NCI-H1436 (cell line): ENCODE measurements around the gene ZFYVE21.

ENCODE experiments used
- DNase-seq: peaks from one replicate; lab custom pipeline; 2025; lab: John Stamatoyannopoulos, UW

Gene ZFYVE21

DNA sequence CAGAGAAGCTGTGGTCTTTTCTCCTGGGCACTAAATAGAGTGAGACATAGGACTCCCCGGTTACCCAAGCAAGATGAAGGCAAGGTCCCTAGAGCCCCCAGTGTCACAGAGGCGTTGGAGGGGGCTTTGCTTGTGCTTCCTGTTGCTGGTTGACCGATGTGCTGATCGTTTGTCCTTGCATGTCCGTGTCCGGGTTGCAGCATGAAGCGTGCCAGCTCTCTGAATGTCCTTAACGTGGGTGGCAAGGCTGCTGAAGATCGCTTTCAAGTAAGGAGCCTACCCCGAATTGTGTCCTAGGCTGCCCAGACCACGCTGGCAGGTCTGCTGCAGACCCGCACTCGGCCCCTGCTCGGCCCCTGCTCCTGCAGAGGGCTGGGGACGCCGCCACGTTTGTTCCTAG lies 23.5 kb upstream of the ZFYVE21 start:
- DNase-seq = no peak

DNA sequence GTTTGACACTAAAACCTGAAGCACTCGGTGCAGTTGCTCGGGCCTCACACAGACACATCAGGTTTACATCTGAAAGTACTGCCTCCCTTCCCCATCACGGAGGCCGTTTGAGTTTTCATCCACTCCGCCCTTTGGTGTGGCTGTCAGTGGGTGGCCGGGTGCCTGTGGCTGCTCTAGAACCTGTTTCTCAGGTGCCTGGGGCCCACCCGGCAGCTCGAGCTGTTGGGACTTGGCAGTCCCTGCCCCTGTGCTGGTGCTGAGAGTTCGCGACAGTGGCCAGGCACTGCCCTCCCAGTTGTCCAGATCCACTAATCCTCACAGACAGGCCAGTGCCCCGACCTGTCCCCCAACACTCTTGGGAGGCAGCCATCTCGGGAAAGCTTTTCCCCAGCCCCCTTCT lies 22.7 kb upstream of the ZFYVE21 start:
- no peak for DNase-seq

DNA sequence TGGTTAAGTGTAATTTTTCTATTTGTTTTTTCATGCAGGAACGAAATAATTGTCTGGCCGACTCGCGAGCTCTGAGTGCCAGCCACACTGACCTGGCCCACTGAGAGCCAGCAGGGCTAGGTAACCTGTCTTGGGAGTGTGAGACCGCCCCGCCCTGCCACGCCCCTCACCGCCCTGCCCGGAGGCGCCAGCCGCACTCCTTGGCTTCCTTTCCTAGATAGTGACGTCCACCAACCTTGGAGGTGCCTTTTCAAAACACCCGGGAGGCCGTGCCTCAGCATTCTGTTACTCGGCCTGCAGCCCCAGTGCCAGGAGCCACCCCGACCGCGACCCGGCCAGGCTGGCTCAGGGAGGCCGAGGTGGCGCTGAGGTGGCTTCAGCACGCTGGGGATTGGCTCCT lies 22.1 kb upstream of the ZFYVE21 start:
- no peak for DNase-seq

DNA sequence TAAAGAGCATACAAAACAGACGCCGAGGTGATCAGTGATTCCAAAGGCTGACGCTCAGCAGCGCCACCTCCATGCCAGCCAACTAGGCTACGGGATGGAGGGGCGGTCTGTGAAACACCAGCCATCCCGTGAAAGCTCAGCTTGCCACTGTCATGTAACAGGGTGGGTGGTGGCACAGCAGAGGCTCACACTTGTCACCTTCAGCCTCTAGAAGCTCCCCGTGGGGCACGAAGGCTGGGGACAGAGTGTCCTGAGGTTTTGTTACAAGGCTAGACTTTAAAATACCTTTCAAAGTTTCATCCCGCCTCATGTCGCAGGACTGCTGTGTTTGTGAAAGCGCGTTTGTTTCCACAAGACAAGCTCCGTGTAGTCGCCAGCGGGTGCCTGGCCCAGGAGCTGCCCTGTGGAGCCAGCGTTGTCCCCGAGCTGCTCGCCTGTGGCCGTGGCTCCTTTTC lies 21.0 kb upstream of the ZFYVE21 start:
- no peak for DNase-seq

DNA sequence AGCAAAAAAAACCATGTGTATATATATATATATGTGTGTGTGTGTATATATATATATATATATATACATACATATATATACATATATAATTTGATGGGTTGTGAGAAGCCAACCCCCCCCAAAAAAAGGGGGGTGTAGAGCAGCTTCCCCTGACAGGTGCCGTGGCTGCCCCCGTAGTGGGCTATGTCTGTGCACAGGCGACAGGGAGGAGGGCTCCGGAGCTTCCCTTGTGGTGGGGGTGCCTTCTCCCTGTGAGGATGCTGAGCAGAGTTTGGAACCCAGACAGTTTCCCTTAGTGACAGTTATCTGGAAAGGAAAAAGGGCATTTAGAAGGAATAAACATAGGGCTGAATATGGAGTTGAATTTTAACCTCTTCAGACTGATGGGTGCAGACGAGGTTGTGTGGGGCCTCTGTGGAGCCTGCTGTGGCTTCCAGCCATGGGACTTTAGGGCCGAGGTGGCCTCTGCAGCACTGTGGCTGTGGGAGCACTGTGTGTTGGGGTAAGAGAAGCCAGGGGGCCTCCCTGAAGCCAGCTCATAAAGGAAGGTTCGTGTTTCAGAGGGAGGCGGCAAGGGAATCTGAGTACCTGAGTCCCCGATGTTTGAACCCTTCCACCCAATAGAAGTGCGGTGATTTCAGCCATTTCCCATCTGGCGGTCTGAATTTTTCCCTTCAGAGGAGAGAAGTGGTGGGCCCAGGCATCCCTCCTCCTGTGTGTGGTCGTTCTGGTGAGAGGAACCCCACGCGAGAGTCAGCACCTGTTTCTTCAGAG lies 20.1 kb upstream of the ZFYVE21 start:
- DNase-seq = no peak

DNA sequence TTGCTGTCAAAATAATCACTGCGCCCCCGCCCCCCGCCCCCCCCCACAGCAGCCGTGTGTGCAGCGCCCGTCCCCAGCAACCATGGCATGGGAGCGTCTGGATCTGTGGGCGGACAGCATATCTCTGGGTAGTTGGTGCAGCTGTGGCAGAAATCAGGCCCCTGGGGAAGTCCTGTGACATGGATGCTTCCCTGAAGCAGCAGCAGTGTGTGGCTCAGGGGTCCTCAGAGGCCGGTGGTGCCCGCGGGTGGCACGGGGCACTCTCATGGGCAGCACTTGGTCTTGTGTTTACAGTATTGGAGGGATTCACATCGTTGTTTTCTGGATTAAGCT lies 19.6 kb upstream of the ZFYVE21 start:
- no peak for DNase-seq

DNA sequence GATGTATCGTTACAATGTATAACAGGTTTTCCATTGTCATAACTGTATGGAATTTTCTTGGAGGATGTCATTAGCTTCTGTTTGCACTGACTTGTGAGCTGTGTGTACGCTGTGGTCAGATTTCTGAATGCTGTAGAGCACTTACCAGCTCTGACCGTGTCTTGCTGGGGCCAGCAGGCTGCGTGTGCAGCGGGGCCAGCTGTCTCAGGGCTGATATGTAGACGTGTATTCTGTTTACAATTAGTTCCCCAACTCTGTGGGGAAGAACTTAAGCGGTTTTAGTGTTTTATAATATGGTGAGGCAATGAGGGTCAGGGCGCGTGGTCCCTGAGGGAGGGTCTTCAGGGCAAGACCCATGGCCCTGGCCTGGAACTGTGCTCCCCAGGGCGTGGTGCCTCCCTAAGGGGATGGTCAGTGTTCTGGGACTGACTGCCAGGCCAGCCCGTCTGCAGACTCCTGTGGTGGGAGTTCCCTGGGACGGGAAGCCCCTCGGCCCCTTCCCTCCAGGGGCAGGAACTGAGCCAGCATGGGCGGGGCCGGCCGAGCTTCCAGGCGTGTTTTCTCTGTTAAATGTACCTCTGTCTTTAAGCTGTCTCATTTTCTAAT lies 19.0 kb upstream of the ZFYVE21 start:
- no peak for DNase-seq

DNA sequence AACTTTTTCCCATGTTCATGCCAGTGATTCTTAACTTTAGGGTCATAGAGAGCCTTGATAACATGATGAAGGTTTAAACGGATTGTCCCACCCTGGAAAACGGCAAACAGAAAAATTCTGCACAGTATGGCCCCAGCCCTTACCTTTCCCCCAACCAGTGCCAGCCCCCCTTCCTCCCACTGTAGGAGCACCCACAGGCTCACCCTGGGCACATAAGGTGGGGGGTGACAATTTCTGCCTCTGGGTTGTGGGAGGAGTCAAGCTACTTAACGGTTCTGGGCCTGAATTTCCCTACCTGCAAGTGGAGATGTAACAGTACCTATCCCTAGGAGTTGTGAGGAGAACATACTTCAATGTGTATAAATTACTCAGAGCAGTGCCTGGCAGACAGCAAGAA lies 18.4 kb upstream of the ZFYVE21 start:
- no peak for DNase-seq

DNA sequence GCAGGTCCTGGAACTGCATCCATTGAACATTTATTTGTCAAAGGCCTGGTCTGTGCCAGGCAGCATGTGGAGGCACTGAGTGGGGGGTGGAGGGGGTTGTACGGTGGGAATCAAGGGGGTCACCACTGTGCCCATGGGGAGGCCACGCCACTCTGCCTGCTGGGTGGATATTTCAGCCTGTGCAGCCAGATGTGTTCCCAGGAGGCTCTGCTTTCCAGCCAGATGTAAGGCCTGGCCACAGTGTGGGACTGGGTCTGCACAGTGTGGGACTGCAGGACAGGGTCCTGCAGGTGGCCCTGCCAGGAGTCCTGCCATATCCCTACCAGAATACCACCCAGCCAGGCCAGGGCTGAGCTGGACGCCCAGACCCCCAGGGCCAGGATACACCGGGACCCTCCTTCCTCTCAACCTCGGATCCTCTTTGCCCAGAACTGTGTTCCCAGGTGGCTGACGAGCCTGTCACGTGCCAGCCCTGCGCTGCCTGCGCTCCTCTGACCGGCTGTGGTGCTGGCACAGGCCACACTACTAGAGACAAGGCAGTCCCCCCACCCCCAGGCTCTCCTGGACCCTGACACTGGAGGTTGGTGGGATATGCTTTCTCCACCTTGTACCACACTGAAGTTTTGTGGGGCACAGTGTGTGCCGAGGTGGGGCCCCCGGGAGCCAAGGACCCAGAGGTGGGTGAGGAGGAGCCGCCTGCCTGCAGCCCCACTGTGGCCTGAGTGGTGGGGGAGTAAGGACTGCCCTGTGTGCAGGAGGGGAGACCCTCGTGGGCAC lies 17.8 kb upstream of the ZFYVE21 start:
- no peak for DNase-seq

DNA sequence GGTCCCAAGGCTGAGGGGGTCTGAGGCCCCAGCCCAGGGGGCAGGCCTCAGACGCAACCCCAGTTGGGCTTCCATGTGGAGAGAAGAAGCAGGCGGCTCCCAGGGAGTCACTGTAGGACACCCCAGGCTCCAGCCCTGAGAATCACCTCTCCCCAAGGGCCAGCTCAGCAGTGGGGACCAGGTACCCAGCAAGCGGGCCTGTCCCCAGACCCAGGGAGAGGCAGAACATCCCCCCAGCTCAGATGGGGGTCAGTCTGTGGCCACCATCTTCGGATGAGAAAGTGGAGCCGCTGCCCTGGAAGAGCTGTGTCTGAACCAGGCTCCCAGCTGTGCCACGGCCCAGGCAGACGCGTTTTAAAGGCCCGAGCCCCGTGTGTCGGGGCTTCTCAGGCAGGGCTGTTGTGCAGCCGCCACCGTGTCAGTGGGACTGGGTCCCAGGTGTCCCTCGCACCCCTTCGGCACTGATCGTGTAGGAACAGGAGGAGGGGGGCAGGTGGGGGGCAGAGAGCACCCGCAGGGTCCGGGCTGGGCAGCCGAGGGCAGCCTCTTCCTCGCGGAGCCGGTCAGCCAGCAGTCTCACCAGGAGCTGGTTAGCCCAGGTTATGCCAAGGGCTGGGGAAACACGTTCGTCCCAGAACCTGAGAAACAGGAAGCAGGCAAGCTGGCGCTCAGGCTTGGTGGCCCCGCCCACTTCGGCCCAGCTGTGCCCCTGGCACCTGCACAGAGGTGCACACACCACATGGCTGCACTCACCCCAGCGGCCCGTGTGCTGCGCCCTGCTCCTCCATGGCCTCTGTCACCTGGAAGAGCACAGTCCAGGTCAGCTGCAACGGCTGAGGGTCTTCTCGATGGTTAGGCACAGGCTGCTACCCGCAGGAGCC lies 17.0 kb upstream of the ZFYVE21 start:
- DNase-seq = no peak

DNA sequence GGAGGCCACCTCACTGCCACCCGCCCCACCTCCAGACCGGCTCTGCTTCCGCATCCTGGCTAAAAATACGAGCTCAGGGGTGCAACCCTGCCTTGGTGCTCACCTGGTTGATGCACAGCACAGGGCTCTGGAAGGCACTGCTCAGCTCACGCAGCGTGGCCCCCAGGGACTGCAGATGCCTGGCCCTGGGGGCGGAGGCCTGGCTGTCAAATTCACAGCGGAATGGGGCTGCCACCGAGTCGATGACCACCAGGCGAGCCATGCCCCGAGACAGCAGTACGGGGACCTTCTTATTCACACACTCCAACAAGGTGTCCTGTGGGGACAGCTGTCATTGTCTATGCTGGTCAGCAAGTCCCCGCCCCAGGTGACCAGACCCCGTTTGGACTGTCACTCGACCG lies 16.3 kb upstream of the ZFYVE21 start:
- no peak for DNase-seq

DNA sequence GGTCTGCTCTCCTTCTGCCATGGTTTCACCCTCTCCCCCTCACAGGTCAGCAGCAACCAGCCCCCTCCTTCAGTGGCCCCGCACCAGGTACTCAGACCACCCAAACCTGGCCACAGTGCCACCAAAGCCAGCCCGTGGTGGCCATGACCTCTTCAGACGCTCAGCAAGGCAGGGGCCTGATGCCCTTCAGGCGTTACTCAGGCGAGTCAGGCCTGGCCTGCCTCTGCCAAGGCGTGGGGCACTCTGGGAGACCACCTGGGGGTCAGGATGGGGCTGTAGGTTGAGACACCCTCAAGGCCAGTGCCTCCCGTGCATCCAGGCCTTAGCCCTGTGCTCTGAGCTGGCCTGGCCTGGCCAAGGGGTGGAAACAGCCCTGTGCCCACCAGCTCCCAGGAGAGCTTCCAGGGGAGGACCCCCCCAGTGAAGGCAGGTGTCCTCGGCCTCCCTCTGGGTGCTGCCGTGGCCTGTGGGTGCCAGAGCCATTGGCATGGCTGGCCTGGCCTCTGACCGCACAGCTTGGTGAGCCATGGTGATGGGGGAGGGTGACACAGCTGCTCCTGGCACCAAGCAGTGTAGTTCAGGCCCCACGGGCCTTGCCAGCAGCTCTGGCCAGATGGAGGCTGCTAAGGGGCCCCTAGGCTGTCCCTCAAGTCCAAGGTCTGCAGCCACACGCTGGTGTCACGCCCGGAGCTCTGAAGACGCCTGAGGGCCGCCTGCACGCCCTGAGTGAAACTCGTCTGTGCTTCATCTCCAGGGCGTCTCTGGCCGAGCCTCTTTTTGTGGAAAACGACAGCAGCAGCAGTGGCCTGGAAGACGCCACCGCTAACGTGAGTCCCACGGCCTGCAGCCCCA lies 15.5 kb upstream of the ZFYVE21 start:
- no peak for DNase-seq

DNA sequence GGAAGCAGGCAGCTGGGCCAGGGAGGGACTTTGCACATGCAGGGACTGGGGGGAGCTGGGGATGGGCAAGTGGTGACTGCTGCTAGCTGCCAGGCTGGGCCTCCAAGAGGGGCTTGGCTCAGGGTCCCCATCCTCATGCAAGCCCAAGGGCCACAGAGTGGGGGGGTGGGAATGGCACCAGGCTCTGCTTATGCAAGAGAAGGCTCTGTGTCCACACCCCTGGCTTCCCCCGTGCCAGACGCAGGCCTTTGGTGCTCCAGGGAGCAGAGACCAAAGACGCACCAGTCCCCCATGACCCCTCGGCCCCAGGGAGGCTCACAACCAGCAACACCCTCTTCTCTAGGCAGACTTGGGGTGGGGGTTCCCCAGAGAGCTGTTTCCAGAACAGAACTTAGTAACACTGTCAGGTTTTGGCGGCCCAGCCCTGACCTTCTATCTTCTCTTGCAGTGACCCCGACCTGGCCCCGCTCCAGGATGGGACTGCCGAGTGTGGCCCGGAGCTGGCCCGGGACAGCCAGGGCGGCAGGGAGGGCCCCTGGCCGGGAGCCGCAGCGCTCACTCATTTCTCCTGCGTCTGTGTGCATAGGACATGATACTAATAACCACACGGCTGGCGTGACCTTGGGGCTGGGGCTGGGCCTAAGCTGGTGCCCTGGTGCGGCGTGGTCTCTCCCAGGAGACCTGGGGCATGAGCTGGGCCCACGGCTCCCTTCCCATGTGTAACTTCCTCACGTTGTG lies 14.7 kb upstream of the ZFYVE21 start:
- DNase-seq = no peak

DNA sequence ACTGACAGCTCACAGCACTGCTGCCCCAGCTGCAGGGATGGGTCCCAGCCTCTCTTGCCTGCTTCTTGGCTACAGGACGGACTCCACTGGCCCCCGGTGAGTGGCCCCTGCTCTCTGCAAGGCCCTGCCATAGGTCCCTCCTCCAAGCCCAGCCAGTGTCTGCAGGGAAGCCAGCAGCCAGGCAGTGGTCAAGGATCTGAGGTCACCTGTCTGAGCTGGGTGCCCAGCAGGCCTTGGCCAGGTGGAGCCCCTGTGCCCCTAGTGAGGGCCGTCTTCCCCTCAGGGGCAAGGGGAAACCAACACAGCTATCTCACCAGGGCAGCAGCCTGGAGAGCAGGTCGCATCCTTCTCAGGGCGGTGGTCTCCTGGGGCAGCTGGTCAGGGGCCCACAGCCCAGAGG lies 13.5 kb upstream of the ZFYVE21 start:
- no peak for DNase-seq

DNA sequence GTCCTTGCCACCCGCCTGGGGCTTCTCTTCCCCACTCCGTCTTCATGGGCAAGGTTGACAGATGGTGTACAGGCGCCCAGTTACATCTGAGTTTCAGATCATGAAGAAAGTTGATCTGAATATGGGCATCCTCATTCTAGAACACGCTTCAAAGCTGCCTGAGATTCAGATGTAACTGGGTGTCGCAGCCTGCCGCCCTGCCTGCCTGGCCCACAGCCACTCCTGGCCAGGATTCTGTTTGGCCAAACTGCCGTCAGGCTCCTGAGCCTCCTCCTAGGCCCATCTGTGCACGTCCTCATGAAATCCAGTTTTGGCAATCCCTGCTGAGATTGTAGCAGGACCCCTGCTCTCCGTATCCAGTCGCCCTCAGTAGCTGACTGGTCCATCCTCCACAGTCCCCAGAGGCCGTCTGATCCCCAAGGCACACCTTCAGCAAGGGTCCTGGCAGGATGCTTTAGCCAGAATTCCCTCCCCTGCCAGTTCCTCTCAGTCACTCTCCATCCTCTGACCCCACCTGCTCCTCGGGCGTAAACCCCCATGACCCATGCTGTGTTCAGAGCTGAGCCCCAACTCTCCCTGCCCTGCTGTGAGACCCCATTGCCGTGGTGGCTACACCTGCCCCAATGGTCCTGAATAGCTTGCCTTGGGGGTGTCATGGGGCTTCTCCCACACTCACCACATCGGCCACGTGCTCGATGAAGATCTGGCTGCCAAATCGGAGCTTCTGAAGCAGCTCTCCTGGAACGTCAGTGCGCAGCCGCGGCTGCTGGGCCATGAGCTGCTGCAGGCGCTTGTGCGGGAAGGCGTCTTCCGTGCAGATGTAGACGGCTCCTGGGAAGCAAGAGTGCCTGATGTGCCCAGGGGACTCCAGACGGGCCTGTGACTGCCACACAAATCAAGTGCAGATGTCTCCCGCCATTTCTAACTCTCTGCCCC lies 12.8 kb upstream of the ZFYVE21 start:
- DNase-seq = no peak

DNA sequence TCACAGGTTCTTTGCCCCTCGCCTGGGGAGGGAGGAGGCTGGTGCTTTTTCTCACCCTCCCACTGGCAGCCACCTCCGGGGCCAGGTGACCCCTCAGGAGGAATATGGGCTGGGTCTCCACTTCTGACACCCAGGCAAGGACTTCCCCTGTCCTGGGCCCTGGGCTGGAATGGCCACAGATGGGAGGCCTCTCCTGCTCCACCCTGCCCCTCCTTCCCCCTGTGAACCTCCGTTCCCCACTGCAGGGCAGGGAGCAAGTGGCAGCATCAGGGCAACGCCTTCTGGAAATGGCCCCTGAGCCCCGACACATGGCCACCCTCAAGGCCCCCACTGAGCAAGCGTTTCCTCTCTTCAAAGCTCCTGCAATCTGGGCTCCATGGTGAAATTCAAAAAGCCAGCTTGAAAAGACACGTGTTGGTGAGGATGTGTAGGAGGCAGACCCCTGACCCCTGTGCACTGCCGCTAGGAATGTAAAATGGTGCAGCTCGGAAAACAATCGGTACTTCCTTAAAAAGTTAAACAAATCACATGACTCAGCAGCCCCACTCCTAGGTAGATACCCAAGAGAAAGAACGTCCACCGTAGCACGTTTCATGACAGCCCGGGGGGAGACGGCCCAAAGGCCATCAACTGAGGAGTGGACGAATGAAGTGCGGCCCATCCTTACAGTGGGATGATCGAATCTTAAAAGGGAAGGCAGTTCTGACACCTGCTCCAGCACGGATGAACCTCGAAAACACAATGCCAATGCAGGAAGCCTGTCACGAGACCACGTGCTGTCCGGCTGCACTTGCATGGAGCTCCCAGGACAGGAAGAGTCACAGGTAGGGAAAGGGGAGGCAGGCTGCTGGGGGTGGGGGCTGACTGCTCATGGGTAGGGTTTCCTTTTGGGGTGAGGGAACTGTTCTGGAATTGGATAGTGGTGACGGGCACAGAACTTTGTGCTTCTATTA lies 11.9 kb upstream of the ZFYVE21 start:
- DNase-seq = no peak

DNA sequence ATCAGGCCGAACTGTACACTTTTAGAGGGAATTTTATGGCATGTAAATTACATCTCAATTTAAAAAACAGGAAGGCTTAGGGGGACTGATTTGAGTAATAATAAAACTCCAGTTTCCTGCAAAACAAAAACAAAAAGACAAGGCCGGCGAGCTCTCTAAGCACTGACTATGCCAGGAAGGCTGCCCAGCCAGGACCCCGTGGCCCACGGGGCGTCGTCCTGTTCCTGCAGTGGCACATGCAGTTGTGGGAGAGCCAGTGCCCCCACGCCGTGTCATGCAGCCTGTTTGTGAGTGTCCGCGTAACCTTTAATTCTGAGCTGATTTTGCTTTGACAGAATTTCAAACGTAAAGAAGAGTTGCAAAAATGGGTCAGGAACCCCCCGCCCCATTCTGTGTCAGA lies 10.9 kb upstream of the ZFYVE21 start:
- no peak for DNase-seq

DNA sequence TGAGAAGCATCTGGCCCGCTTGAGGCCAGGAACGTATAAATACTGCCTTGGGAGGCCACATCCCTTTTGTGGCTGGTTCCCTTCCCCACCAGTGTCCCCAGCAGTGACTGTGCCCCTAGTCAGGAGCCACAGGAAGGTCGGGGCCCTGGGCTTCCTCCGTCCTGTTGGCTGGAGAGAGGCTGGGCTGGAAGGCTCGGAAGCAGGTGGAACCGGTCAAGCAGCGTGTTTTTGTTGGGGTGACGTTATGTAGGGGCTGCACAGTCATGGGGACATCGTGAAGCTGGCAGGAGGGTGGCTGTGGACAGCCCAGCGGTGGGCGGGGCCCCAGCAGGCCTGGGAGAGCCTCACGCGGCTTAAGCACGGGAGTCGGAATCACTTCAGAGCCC lies 10.5 kb upstream of the ZFYVE21 start:
- DNase-seq = no peak
